Measurements from ENCODE around the gene ZNF264. TPM values are rescaled to one million over a fixed set of nuclear protein-coding genes. Genes with fewer than 3 reads are reported as not detected.
"Not testable (repeated sequence)": the region's sequence is repeated elsewhere in the genome, so short reads cannot be mapped to it uniquely, and the experiment has no call there.

Gene ZNF264
- total RNA-seq, 4 donors from 2014 or later, result 48.5 to 84.9 (median 57.8) TPM

DNA sequence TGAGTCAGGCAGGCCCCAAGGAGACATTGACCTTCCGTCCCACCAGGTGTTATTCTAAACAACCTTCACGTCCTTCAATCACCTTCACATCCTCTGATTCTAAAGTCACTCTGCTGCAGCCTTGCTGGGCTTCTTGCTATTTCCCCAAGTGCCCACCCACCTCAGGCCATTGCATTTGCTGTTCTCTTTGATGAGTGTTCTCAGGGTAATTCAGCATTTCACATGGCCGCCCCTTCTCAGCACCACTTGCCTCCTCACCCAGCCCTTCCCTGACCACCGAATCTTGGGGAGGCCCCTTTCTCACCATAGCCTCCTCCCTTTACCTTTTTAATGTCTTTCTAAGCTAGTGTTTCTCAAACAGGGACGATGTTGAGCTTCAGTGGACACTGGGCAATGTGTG lies 53.8 kb downstream of the ZNF264 start:
- DNase-seq (ENCODE audit: low spot score in 2 of 2), result no peak
- 96 to 99% methylated on average over 5 of the region's 5 CpGs for WGBS, 2 donors

DNA sequence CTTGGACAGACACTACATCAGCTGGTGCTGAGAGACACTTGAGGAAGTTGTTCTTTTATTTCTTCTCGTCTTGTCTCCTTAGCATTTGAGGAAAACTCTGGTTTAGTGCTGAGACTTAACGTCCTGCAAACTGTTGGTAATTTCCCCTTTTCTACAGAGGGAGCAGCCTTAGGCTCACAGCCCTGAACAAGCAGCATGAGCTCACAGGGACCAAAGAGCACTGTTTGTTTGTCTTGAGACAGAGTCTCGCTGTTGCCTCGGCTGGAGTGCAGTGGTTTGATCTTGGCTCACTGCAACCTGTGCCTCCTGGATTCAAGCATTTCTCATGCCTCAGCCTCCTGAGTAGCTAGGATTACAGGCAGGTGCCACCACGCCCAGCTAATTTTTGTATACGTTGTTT lies 54.7 kb downstream of the ZNF264 start:
- 79 to 82% methylated on average over 6 of the region's 6 CpGs for WGBS, 2 donors
- TF ChIP-seq, protein P1, sequence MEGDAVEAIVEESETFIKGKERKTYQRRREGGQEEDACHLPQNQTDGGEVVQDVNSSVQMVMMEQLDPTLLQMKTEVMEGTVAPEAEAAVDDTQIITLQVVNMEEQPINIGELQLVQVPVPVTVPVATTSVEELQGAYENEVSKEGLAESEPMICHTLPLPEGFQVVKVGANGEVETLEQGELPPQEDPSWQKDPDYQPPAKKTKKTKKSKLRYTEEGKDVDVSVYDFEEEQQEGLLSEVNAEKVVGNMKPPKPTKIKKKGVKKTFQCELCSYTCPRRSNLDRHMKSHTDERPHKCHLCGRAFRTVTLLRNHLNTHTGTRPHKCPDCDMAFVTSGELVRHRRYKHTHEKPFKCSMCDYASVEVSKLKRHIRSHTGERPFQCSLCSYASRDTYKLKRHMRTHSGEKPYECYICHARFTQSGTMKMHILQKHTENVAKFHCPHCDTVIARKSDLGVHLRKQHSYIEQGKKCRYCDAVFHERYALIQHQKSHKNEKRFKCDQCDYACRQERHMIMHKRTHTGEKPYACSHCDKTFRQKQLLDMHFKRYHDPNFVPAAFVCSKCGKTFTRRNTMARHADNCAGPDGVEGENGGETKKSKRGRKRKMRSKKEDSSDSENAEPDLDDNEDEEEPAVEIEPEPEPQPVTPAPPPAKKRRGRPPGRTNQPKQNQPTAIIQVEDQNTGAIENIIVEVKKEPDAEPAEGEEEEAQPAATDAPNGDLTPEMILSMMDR (IDR thresholded peaks at IDR 0.05), result no peak
- no peak for TF ChIP-seq POLR2A (IDR thresholded peaks at IDR 0.05)
- H3K4me3 ChIP-seq (ENCODE audit: low read depth, poor library complexity, severe bottlenecking), result no peak overlapping the region
- intact Hi-C loops (cut with DNase I; ENCODE audit: low total_unique reads), result no loop called here
- DNase-seq (ENCODE audit: low spot score in 2 of 2), result no peak

More for the DNA sequence above, 53.8 kb downstream of the ZNF264 start:
- intact Hi-C loops (cut with DNase I; ENCODE audit: low total_unique reads), result no loop called here
- no peak overlapping the region for H3K4me3 ChIP-seq (ENCODE audit: low read depth, poor library complexity, severe bottlenecking)
- no peak for TF ChIP-seq POLR2A (IDR thresholded peaks at IDR 0.05)
- TF ChIP-seq, protein P1 (IDR thresholded peaks at IDR 0.05), result no peak

DNA sequence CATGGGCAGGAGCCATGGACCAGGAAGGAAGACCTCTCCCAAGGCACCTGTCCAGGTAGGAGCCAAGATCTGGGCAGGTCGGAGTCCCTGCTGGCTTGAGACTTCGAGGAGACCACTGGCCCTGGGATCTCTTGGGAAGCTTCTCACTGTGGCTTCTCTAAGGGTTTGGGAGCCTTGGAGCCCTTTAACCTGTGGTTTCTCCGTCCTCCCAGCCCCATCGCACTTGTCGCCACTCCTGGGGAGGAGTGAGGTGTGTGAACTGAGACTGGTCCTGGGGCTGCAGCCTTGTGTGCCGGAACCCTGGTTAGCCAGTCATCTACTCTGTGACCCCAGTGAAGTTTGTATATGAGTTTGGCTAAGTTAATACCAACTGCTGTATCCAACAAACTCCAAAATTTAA lies 57.3 kb downstream of the ZNF264 start:
- 91 to 93% methylated on average over 6 of the region's 6 CpGs for WGBS, 2 donors
- TF ChIP-seq, protein P1 (IDR thresholded peaks at IDR 0.05), result no peak
- TF ChIP-seq POLR2A (IDR thresholded peaks at IDR 0.05), result no peak
- H3K4me3 ChIP-seq (ENCODE audit: low read depth, poor library complexity, severe bottlenecking), result no peak overlapping the region
- intact Hi-C loops (cut with DNase I; ENCODE audit: low total_unique reads), result no loop called here
- no peak for DNase-seq (ENCODE audit: low spot score in 2 of 2)

DNA sequence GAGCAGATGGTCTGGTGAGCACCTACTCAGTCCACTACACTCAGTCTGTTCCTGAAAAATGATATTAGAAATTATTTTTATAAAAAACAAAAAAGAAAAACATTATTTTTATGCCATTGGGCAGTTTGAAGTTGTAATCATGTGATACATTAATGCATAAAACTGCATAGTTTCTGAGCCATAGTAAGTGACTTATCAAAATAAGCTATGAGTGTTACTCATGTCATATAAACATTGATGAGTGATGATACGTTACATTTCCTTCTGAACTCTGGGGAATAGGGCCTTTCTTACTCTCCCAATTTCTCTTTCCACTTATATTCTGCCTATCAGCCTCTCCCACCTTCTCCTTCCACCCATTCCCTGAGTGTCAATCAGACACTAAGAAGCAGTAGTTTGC lies 58.0 kb downstream of the ZNF264 start:
- intact Hi-C loops (cut with DNase I; ENCODE audit: low total_unique reads), result no loop called here
- WGBS, 2 donors, result 86 to 91% methylated on average over 1 of the region's 1 CpG

DNA sequence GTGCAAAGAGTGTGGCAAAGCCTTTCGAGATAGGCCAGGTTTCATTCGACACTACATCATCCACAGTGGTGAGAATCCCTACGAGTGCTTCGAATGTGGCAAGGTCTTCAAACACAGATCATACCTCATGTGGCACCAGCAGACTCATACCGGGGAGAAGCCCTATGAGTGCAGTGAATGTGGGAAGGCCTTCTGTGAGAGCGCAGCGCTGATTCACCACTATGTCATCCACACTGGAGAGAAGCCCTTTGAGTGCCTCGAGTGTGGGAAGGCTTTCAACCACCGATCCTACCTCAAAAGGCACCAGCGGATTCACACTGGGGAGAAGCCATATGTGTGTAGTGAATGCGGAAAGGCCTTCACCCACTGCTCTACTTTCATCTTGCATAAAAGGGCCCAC lies 62.5 kb downstream of the ZNF264 start:
- DNase-seq (ENCODE audit: low spot score in 2 of 2); H3K4me3 ChIP-seq (ENCODE audit: low read depth, poor library complexity, severe bottlenecking); intact Hi-C loops (cut with DNase I; ENCODE audit: low total_unique reads): not testable (repeated sequence)
- 93 to 95% methylated on average over 11 of the region's 11 CpGs for WGBS, 2 donors

More for the DNA sequence above, 58.0 kb downstream of the ZNF264 start:
- no peak for DNase-seq (ENCODE audit: low spot score in 2 of 2)
- H3K4me3 ChIP-seq (ENCODE audit: low read depth, poor library complexity, severe bottlenecking), result no peak overlapping the region
- no peak for TF ChIP-seq POLR2A (IDR thresholded peaks at IDR 0.05)
- TF ChIP-seq, protein P1 (IDR thresholded peaks at IDR 0.05), result no peak

DNA sequence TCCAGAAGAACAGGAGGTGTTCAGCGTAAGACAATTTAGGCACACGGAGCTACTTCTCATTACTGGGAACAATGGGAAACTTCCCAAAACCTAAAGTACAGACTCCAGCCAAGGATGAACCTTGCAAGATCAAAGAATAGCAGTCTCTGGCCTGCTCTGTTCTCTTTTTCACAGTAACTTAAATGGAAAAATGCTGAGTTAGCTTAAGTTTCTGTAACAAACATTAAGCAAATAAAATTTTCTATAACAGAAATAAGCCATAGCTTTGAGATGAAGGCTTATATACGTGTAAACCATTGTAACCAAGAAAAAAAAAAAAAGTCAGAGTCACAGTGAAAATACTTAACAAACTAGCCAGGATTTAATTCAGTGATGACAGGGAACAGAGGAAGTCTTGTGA lies 70.7 kb downstream of the ZNF264 start:
- TF ChIP-seq, protein P1 (IDR thresholded peaks at IDR 0.05), result no peak
- no peak for TF ChIP-seq POLR2A (IDR thresholded peaks at IDR 0.05)
- intact Hi-C loops (cut with DNase I; ENCODE audit: low total_unique reads), result no loop called here
- WGBS, 2 donors, result 89 to 95% methylated on average over 3 of the region's 3 CpGs
- H3K4me3 ChIP-seq (ENCODE audit: low read depth, poor library complexity, severe bottlenecking), result no peak overlapping the region
- no peak for DNase-seq (ENCODE audit: low spot score in 2 of 2)

Measured in lower leg skin (tissue), 4 donors.